Parathyroid adenoma (tissue), 2 donors: ENCODE results near the gene FCGBP.
"Not testable (repeated sequence)": the region's sequence is repeated elsewhere in the genome, so short reads cannot be mapped to it uniquely, and the experiment has no call there.

Experiments used
- H2AFZ ChIP-seq: fragments of 300-600 bp; sonication (generic); one replicate; pipeline ENCODE4 v1.7.0; 2017; ENCODE audit warnings: antibody characterized with exemption, mild to moderate bottlenecking
- H3K27ac ChIP-seq: fragments of 300-600 bp; sonication (generic); one replicate; pipeline ENCODE4 v1.7.0; 2017
- H3K27me3 ChIP-seq: fragments of 300-600 bp; sonication (generic); one replicate; pipeline ENCODE4 v1.7.0; 2017; ENCODE audit warnings: low read length; ENCODE audit not compliant: control insufficient read depth, insufficient read depth
- H3K36me3 ChIP-seq: fragments of 300-600 bp; sonication (generic); one replicate; pipeline ENCODE4 v1.7.0; 2017; ENCODE audit warnings: low read length; ENCODE audit not compliant: control insufficient read depth, insufficient read depth
- H3K4me1 ChIP-seq: fragments of 300-600 bp; sonication (generic); one replicate; pipeline ENCODE4 v1.7.0; 2017; ENCODE audit warnings: control low read depth
- H3K4me2 ChIP-seq: fragments of 300-600 bp; sonication (generic); one replicate; pipeline ENCODE4 v1.7.0; 2017; ENCODE audit warnings: low read length
- H3K4me3 ChIP-seq: fragments of 300-600 bp; sonication (generic); one replicate; pipeline ENCODE4 v1.7.0; 2017; ENCODE audit warnings: low read depth, low read length
- H3K79me2 ChIP-seq: fragments of 300-600 bp; sonication (generic); one replicate; pipeline ENCODE4 v1.7.0; 2017; ENCODE audit warnings: control low read depth
- H3K9ac ChIP-seq: fragments of 300-600 bp; sonication (generic); one replicate; pipeline ENCODE4 v1.7.0; 2017; ENCODE audit warnings: mild to moderate bottlenecking
- H3K9me3 ChIP-seq: fragments of 300-600 bp; sonication (generic); one replicate; pipeline ENCODE4 v1.7.0; 2017; ENCODE audit warnings: low read length; ENCODE audit not compliant: control insufficient read depth
- TF ChIP-seq, protein P1 (sequence below): fragments of 300-600 bp; sonication (generic); IDR thresholded peaks from one replicate; pipeline ENCODE4 v1.7.0; 2017; ENCODE audit warnings: antibody characterized with exemption, mild to moderate bottlenecking
- donor health status: primary hyperparathyroidism.

The FCGBP gene

GRCh38 chr19:39957886-39958285, 23.5 kb upstream of the FCGBP start:
- H3K27ac ChIP-seq, H3K27me3 ChIP-seq, H3K4me3 ChIP-seq, H3K4me2 ChIP-seq, H3K9ac ChIP-seq, H3K36me3 ChIP-seq, H3K79me2 ChIP-seq, H3K9me3 ChIP-seq, H2AFZ ChIP-seq, H3K4me1 ChIP-seq: not testable (repeated sequence)

GRCh38 chr19:39953915-39954314, 19.5 kb upstream of the FCGBP start:
- TF ChIP-seq, protein P1, sequence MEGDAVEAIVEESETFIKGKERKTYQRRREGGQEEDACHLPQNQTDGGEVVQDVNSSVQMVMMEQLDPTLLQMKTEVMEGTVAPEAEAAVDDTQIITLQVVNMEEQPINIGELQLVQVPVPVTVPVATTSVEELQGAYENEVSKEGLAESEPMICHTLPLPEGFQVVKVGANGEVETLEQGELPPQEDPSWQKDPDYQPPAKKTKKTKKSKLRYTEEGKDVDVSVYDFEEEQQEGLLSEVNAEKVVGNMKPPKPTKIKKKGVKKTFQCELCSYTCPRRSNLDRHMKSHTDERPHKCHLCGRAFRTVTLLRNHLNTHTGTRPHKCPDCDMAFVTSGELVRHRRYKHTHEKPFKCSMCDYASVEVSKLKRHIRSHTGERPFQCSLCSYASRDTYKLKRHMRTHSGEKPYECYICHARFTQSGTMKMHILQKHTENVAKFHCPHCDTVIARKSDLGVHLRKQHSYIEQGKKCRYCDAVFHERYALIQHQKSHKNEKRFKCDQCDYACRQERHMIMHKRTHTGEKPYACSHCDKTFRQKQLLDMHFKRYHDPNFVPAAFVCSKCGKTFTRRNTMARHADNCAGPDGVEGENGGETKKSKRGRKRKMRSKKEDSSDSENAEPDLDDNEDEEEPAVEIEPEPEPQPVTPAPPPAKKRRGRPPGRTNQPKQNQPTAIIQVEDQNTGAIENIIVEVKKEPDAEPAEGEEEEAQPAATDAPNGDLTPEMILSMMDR: no peak
- Histone ChIP-seq H3K4me1 (no peaks in the 10 kb centered on the region), H3K4me2 (no peak overlapping the region), H3K9ac (no peak overlapping the region), H3K9me3 (no peaks in the 10 kb centered on the region), H3K4me3 (no peak overlapping the region), H3K27ac (no peak overlapping the region), H2AFZ (no peak overlapping the region), H3K36me3 (no peaks in the 10 kb centered on the region), H3K27me3 (no peaks in the 10 kb centered on the region), H3K79me2 (no peaks in the 10 kb centered on the region)

DNA sequence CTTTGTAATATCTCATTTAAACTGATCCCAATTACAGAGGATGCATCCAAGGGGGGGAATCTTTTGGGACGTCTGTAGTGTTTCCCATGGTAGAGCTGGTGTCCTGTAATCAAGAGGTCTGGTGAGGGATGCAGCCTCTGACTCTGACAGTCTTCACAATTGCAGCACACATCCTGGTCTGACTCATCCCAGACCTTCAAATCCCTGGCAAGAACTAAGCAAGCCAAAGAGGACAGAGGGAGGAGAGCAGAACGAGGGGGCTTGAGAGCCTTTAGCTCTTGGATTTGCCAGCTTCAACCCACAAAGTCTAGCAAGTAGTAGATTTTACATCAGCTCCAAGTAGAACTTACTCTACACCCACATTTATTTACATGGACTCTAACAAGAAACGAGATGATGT, 17.3 kb upstream of the FCGBP start:
- Histone ChIP-seq H3K9me3 (no peaks in the 10 kb centered on the region), H3K4me1 (no peaks in the 10 kb centered on the region), H3K27me3 (no peaks in the 10 kb centered on the region), H3K4me2 (no peak overlapping the region), H3K4me3 (no peak overlapping the region), H3K27ac (no peak overlapping the region), H3K36me3 (no peaks in the 10 kb centered on the region), H2AFZ (no peak overlapping the region), H3K9ac (no peak overlapping the region), H3K79me2 (no peaks in the 10 kb centered on the region)
- TF ChIP-seq, protein P1: no peak

GRCh38 chr19:39951065-39951650, 16.7 kb upstream of the FCGBP start:
- Histone ChIP-seq H3K4me2 (no peak overlapping the region), H3K4me1 (no peaks in the 10 kb centered on the region), H3K79me2 (no peaks in the 10 kb centered on the region), H3K36me3 (no peaks in the 10 kb centered on the region), H2AFZ (no peak overlapping the region), H3K27ac (no peak overlapping the region), H3K27me3 (no peaks in the 10 kb centered on the region), H3K9me3 (no peaks in the 10 kb centered on the region), H3K9ac (no peak overlapping the region), H3K4me3 (no peak overlapping the region)
- TF ChIP-seq, protein P1: no peak

- H3K36me3 ChIP-seq: no peaks in the 10 kb centered on the region
- no peaks in the 10 kb centered on the region for H3K79me2 ChIP-seq
- H3K27ac ChIP-seq: no peak overlapping the region
- H3K27me3 ChIP-seq: no peaks in the 10 kb centered on the region
- no peaks in the 10 kb centered on the region for H3K9me3 ChIP-seq
- H3K4me2 ChIP-seq: no peak overlapping the region
- no peak overlapping the region for H3K4me3 ChIP-seq
- no peaks in the 10 kb centered on the region for H3K4me1 ChIP-seq
- H2AFZ ChIP-seq: no peak overlapping the region
- TF ChIP-seq, protein P1: no peak
- no peak overlapping the region for H3K9ac ChIP-seq
Observed at GRCh38 chr19:39949026-39949747, 14.8 kb upstream of the FCGBP start.
